Measurements from ENCODE around the gene EEF1G. TPM values are rescaled to one million over a fixed set of nuclear protein-coding genes. Genes with fewer than 3 reads are reported as not detected.

Gene EEF1G
- total and polyA plus RNA-seq, 9 of the 15 experiments (the other 6 are each of a cell fraction or from before 2014, with no cell fraction given), result 985 to 2,349 (median 2,035) TPM

DNA sequence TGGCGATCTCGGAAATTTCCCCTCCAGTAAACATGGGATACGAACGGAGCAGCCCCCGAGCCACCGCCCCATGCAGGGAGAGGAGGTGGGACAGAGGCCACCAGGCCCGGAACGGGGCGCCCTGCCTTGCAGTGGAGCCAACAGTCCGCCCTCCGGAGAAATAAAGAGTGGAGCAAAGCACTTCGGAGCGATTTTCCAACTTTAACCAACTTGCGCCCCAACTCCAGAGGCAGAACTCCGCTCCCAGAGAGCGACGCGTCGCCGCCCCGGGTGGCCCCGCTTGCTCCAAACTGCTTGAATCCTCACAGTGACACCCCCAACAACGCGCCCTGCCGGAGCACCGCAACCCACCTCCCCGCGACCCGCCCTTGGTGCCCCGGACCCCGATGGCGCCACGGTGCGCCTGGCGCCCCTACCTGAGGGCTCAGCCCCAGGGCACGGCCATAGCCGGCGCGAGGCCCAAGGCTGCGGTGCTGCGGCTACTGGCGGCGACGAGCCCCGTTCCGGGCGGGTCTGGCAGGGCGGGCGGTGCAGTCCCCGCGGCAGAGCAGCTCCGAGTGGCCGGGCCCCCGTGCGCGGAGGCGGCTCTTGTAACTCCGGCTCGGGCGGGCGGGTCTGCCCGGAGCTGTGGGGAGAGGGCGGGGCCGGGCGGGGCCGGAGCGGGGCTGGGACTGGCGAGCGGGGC is 27.3 kb downstream of the EEF1G start, which contains the start of gene AHNAK (continued):
- TF ChIP-seq, protein P1, sequence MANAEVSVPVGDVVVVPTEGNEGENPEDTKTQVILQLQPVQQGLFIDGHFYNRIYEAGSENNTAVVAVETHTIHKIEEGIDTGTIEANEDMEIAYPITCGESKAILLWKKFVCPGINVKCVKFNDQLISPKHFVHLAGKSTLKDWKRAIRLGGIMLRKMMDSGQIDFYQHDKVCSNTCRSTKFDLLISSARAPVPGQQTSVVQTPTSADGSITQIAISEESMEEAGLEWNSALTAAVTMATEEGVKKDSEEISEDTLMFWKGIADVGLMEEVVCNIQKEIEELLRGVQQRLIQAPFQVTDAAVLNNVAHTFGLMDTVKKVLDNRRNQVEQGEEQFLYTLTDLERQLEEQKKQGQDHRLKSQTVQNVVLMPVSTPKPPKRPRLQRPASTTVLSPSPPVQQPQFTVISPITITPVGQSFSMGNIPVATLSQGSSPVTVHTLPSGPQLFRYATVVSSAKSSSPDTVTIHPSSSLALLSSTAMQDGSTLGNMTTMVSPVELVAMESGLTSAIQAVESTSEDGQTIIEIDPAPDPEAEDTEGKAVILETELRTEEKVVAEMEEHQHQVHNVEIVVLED (CRISPR knock-in tag; IDR thresholded peaks at IDR 0.05), result no peak
- TF ChIP-seq PTRF (tag; IDR thresholded peaks at IDR 0.05), result no peak
- TF ChIP-seq, protein P2, sequence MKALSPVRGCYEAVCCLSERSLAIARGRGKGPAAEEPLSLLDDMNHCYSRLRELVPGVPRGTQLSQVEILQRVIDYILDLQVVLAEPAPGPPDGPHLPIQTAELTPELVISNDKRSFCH (CRISPR knock-in tag; IDR thresholded peaks at IDR 0.05), result no peak
- TF ChIP-seq, protein P2 (tag; IDR thresholded peaks at IDR 0.05), result no peak
- TF ChIP-seq RHOXF2B (CRISPR knock-in tag; conservative IDR thresholded peaks at IDR 0.05), result no peak
- TF ChIP-seq HLTF (IDR thresholded peaks at IDR 0.05), result no peak
- TF ChIP-seq, protein P3, sequence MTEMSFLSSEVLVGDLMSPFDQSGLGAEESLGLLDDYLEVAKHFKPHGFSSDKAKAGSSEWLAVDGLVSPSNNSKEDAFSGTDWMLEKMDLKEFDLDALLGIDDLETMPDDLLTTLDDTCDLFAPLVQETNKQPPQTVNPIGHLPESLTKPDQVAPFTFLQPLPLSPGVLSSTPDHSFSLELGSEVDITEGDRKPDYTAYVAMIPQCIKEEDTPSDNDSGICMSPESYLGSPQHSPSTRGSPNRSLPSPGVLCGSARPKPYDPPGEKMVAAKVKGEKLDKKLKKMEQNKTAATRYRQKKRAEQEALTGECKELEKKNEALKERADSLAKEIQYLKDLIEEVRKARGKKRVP (CRISPR knock-in tag; IDR thresholded peaks at IDR 0.05), result no peak
- TF ChIP-seq BHLHE40 (IDR thresholded peaks at IDR 0.05; ENCODE audit: low read length), result no peak
- TF ChIP-seq, protein P4, sequence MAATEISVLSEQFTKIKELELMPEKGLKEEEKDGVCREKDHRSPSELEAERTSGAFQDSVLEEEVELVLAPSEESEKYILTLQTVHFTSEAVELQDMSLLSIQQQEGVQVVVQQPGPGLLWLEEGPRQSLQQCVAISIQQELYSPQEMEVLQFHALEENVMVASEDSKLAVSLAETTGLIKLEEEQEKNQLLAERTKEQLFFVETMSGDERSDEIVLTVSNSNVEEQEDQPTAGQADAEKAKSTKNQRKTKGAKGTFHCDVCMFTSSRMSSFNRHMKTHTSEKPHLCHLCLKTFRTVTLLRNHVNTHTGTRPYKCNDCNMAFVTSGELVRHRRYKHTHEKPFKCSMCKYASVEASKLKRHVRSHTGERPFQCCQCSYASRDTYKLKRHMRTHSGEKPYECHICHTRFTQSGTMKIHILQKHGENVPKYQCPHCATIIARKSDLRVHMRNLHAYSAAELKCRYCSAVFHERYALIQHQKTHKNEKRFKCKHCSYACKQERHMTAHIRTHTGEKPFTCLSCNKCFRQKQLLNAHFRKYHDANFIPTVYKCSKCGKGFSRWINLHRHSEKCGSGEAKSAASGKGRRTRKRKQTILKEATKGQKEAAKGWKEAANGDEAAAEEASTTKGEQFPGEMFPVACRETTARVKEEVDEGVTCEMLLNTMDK (IDR thresholded peaks at IDR 0.05; ENCODE audit: borderline replicate concordance, insufficient read depth, low read depth, low read length, poor library complexity, severe bottlenecking), result no peak
- TF ChIP-seq PTBP1 (IDR thresholded peaks at IDR 0.05; ENCODE audit: low read depth, low read length), result no peak
- peak; percentile 15; the same call in 1 of the 2 replicates for TF ChIP-seq NFIC (IDR thresholded peaks at IDR 0.05)
- TF ChIP-seq ZNF174 (CRISPR knock-in tag; IDR thresholded peaks at IDR 0.05), result no peak
- no peak for TF ChIP-seq TRIM24 (IDR thresholded peaks at IDR 0.05)
- TF ChIP-seq ATF1 (CRISPR knock-in tag; IDR thresholded peaks at IDR 0.05), result no peak
- TF ChIP-seq ATF1 (tag; IDR thresholded peaks at IDR 0.05), result 0 out of 2 replicates have a peak, but pooled peaks have one; percentile 16
- no peak for TF ChIP-seq PHF20 (IDR thresholded peaks at IDR 0.05; ENCODE audit: partially characterized antibody)
- TF ChIP-seq ZNF644 (tag; IDR thresholded peaks at IDR 0.05; ENCODE audit: low read depth), result no peak
- no peak for TF ChIP-seq MAFF (IDR thresholded peaks at IDR 0.05; ENCODE audit: low read length)
- no peak for TF ChIP-seq ZNF134 (CRISPR knock-in tag; conservative IDR thresholded peaks at IDR 0.05)
- TF ChIP-seq ETV5 (CRISPR knock-in tag; IDR thresholded peaks at IDR 0.05; ENCODE audit: low read depth), result no peak
- no peak for TF ChIP-seq FOXJ3 (CRISPR knock-in tag; IDR thresholded peaks at IDR 0.05)
- TF ChIP-seq DACH1 (IDR thresholded peaks at IDR 0.05; ENCODE audit: partially characterized antibody), result no peak
- TF ChIP-seq KLF13 (tag; IDR thresholded peaks at IDR 0.05; ENCODE audit: borderline replicate concordance, low read depth), result no peak
- no peak for TF ChIP-seq ELF4 (CRISPR knock-in tag; IDR thresholded peaks at IDR 0.05)
- TF ChIP-seq NEUROD1 (IDR thresholded peaks at IDR 0.05; ENCODE audit: borderline replicate concordance, low read depth, low read length, partially characterized antibody), result no peak
- TF ChIP-seq ESRRB (CRISPR knock-in tag; IDR thresholded peaks at IDR 0.05; ENCODE audit: borderline replicate concordance), result no peak
- peak; percentile 94; the same call in 1 of the 2 replicates for TF ChIP-seq KDM2B (CRISPR knock-in tag; IDR thresholded peaks at IDR 0.05)
- TF ChIP-seq L3MBTL2 (IDR thresholded peaks at IDR 0.05), result 0 out of 2 replicates have a peak, but pooled peaks have one; percentile 44

All from K562 (cell line).